Neuron (in vitro differentiated cells): ENCODE measurements around the gene RIPK4.
"Not testable (repeated sequence)": the region's sequence is repeated elsewhere in the genome, so short reads cannot be mapped to it uniquely, and the experiment has no call there.

Experiments
- H2AFZ ChIP-seq: one replicate; pipeline ENCODE4 v1.6.1; 2013; ENCODE audit warnings: low read depth, mild to moderate bottlenecking, inconsistent platforms, low read length, moderate library complexity
- H3K27me3 ChIP-seq: one replicate; pipeline ENCODE4 v1.6.1; 2013; ENCODE audit warnings: low read length; ENCODE audit not compliant: insufficient read depth
- H3K36me3 ChIP-seq: one replicate; pipeline ENCODE4 v1.6.1; 2013; ENCODE audit warnings: low read length; ENCODE audit not compliant: insufficient read depth
- H3K4me1 ChIP-seq: one replicate; pipeline ENCODE4 v1.6.1; 2013; ENCODE audit warnings: low read length; ENCODE audit not compliant: insufficient read depth
- H3K4me3 ChIP-seq: 2 replicates; pipeline ENCODE4 v1.5.1; 2013; ENCODE audit warnings: mild to moderate bottlenecking, low read length, moderate library complexity
- H3K9me3 ChIP-seq: one replicate; pipeline ENCODE4 v1.6.1; 2013; ENCODE audit warnings: low read length

Gene RIPK4

DNA sequence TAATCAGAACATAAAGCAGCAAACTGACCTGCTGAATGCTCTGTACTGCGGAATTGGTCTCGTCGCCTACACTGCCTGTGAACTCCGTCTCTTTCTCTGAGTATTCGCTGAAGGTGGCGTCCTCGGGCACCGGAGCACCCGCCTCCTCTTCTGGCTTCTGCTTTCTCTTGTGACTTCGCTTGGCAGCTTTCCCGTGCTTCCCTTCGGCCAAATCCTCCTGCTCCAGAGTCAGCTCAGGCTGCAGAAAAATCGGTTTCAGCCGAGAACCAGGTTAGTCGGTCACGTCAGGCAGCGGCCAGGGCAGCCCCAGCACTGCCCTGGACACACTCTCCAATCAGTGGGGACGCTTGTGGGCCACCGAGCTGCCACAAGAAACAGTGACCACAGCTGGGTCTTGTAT lies 35.8 kb upstream of the RIPK4 start:
- Histone ChIP-seq H3K36me3 (peaks cover 27% of the 10 kb centered on the region), H3K4me3 (no peak overlapping the region), H3K4me1 (no peaks in the 10 kb centered on the region), H2AFZ (no peak overlapping the region), H3K27me3 (no peaks in the 10 kb centered on the region), H3K9me3 (peaks cover 4% of the 10 kb centered on the region)

DNA sequence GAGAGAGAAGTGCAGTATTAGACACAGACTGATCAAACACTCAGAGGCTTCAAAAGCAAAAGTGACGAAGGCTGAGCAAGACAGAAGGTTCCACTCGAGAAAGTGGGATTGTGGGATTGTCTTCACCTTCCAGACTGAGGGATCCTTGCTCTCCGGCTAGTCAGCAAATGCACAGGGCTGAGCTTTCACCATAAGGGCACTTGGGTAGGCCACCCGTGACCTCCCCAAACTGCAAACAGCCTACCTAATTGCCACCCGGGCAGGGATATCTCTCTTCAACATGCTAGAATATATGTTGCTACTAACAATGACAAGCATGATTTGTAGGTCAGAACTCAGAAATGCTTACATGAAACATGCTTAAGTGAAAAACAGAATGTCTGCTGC lies 35.3 kb upstream of the RIPK4 start:
- H2AFZ ChIP-seq, result no peak overlapping the region
- no peaks in the 10 kb centered on the region for H3K4me1 ChIP-seq
- no peaks in the 10 kb centered on the region for H3K27me3 ChIP-seq
- no peak overlapping the region for H3K4me3 ChIP-seq
- peaks cover 4% of the 10 kb centered on the region for H3K9me3 ChIP-seq
- H3K36me3 ChIP-seq, result peaks cover 27% of the 10 kb centered on the region

DNA sequence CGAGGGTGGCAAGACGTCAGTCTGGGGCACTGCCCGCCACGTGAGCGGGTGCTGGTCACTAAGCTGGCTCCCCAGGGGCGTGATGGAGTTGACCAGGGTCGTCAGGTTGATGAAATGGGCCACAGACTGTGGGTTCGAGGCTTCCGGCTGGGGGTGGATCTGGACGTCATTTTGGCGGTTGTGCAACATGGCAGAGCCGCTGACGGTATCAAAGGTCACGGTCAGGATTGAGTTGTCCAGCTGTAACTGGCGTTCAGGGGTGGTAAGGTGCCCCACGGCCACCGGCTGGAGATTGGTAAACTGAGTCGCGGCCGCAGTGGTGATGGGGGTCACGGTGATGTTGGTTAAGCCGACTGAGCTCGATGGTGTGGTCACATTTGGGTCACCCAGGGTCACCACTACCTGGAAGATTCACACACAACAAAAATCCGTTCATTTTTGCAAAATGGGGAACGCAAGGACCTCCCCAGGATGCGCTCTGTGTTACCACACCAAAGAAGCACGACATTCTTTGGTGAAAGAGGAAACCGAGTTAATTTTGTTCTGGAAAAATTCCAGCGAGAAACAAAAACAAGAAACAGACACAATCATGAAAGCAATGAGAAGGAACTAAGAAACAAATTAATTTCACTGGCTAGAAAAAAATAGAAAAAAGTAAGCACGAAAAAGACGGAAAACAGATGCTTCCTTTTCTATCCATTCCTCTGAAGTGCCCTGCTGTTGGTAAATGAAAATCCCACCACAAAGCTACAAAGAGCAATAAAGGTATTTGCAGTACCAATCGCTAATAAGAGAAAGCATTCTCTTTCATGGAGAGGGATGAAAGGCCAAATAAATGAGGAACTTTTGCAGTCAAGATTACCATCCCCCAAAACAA lies 34.7 kb upstream of the RIPK4 start:
- Histone ChIP-seq H3K27me3 (no peaks in the 10 kb centered on the region), H3K4me3 (no peak overlapping the region), H3K9me3 (no peaks in the 10 kb centered on the region), H3K36me3 (peaks cover 27% of the 10 kb centered on the region), H2AFZ (no peak overlapping the region), H3K4me1 (no peaks in the 10 kb centered on the region)

DNA sequence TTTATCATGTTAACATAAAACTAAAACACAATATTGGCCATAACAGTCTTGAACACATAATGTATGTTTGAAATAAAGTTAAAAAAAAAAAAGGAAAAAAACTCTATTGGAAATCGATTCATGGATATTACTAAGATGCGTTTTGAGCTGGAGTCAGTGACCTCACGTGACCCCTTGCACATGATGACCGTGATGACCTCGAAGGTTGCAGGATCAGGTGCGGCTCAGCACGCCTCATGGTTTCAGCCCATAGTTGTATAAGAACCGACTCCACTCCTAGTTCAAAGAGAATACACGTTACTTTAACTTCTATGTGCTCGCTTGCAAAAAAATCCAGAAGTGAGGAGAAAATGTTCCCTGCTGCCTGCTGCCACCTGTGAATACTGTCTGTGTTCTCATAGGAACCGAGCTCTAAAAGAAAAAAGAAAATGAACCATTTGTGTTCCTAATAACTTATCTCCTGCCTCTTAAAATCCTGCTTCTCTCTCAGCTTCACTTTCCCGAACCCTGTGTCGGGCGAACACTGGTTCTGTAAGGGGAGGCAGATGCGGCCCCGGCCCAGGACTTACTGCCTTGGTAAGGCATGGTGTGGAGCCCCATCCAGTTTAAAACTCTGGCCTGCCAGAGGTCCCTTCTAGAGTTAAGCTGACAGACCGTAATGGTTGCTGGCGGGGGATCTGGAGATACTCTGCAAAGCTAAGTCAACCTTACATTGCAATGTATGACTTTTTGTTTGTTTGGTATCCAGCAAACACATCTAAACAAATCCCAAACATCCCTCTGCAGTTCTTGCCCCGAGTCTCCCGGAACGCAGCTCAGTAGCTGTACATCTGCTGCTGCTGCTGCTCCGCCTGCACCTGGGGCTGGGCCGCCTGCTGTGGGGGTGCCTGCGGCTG lies 33.8 kb upstream of the RIPK4 start:
- H3K9me3 ChIP-seq, result no peaks in the 10 kb centered on the region
- H3K4me1 ChIP-seq, result peaks cover 8% of the 10 kb centered on the region
- H2AFZ ChIP-seq, result no peak overlapping the region
- H3K4me3 ChIP-seq, result no peak overlapping the region
- H3K27me3 ChIP-seq, result no peaks in the 10 kb centered on the region
- peaks cover 27% of the 10 kb centered on the region for H3K36me3 ChIP-seq

DNA sequence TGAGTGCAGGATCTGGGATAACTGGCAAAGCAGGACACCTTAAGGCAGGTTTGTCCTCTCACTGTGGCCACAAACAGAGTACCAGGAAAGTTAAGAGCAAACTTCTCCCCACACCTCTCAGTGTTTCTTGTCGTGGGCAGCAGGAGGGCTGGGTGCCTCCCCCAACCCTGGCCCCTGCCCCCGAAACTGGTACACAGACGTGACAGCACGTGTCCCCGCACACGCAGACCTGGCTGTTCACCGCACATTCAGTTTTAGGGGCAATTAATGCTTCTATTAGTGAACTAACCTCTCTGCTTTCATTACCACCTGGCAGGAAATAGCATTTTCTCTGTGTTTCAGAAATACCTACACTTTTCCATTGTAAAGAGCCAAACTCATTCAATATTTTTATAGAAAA lies 32.9 kb upstream of the RIPK4 start:
- Histone ChIP-seq H3K4me3 (no peak overlapping the region), H3K27me3 (no peaks in the 10 kb centered on the region), H3K4me1 (peaks cover 10% of the 10 kb centered on the region), H3K36me3 (peaks cover 27% of the 10 kb centered on the region), H3K9me3 (no peaks in the 10 kb centered on the region), H2AFZ (no peak overlapping the region)

DNA sequence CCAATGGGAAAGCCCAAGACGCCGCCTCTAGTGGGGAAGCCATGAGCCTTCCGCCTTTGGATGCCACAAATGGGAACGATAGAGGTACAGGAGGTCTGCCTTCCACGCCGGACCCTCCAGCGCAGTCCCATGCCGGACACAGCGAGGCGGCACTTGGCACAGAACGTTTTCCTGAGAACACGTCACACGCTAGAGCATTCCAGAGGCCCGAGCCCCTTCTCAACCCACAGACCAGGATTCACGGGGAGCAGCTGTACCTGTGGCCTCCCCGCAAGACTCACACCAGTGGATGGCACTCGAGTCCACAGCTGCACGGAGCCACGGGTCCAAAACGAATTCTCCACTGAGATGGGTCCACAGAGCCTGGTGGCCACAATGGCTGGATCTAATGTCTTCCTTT lies 31.5 kb upstream of the RIPK4 start:
- H2AFZ ChIP-seq, result no peak overlapping the region
- peaks cover 27% of the 10 kb centered on the region for H3K36me3 ChIP-seq
- no peaks in the 10 kb centered on the region for H3K27me3 ChIP-seq
- H3K9me3 ChIP-seq, result no peaks in the 10 kb centered on the region
- H3K4me1 ChIP-seq, result peaks cover 10% of the 10 kb centered on the region
- no peak overlapping the region for H3K4me3 ChIP-seq

DNA sequence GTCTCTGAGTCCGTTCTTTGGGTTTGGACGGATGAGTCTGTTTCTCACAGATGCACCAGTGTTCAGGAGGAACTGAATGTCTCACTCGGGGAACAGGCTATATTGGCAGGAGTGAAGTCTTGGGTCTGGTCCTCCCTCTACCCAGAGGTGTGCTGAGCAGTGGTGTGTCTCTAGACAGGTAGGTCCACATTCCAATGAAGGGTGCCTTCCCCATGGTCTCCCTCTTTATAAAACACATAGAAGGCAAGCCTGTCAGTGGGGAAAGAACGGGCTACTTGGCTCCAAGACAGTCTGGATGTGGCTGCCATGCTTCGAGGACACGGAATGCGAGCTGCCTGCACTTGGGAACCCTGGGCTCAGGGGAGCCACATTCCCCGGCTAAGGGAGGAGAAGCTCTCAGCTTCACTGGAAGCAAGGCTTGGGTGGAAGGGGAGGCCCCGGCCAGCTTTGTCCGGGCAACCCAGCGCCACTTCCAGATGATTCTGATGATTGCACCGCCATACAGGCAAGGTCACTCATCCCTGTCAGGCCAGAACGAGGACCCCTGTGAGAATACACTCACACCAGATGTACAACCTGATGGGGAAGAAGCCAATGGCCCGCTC lies 29.7 kb upstream of the RIPK4 start:
- no peak overlapping the region for H3K4me3 ChIP-seq
- peaks cover 10% of the 10 kb centered on the region for H3K4me1 ChIP-seq
- no peaks in the 10 kb centered on the region for H3K9me3 ChIP-seq
- peaks cover 27% of the 10 kb centered on the region for H3K36me3 ChIP-seq
- H2AFZ ChIP-seq, result no peak overlapping the region
- no peaks in the 10 kb centered on the region for H3K27me3 ChIP-seq

DNA sequence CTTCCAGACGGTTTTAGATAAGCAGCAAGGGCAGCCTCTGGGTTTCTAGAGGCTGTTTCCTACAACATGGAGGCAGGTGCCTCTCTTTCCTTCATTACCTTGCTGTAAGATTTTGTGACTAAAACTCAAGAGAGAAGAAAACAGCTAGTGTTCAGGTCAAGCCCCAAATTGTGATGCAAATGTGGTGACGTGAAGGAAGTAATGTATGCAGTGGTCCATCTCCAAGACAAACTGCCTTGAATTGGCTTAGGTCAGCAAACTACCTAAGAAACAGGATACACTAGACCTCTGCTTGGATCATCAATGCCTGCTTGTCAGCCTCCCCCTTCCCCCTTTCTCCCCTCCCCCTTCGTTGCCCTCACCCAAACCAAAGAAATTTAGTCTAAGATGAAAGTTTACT lies 28.9 kb upstream of the RIPK4 start:
- peaks cover 20% of the 10 kb centered on the region for H3K36me3 ChIP-seq
- H3K27me3 ChIP-seq, result no peaks in the 10 kb centered on the region
- no peaks in the 10 kb centered on the region for H3K9me3 ChIP-seq
- H3K4me3 ChIP-seq, result no peak overlapping the region
- H3K4me1 ChIP-seq, result peaks cover 10% of the 10 kb centered on the region
- no peak overlapping the region for H2AFZ ChIP-seq

DNA sequence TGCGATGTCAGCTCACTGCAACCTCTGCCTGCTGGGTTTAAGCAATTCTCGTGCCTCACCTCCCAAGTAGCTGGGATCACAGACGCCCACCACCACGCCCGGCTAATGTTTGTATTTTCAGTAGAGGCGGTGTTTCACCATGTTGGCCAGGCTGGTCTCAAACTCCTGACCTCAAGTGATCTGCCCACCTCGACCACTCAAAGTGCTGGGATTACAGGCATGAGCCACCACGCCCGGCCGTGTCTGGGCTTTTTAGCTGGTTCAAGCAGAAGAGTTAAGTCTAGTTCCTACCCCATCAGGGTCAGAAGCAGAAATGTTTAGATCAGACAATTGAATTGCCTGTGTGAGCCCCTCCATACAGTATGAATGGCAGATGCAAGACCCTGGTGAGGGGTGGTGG lies 27.7 kb upstream of the RIPK4 start:
- Histone ChIP-seq H3K4me1 (peaks cover 10% of the 10 kb centered on the region), H3K27me3 (no peaks in the 10 kb centered on the region), H3K4me3 (no peak overlapping the region), H2AFZ (no peak overlapping the region), H3K36me3 (peaks cover 10% of the 10 kb centered on the region), H3K9me3 (no peaks in the 10 kb centered on the region)

DNA sequence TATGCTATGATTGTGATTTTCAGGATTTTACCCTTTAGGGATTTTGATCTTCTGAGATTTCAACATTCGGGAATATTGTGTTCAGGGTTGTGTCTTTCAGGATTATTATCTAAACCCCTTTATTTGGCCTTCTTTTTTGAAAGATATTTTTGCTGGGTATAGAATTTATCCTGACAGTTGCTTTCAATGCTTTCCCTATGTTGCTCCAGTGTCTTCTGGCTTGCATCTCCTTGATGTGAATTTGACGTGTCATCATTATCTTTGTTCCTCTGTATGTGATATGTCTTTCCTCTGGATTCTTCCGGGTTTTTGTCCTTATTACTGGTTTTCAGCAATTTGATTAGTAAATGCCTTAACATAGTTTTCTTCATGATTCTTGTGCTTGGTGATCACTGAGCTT lies 25.9 kb upstream of the RIPK4 start:
- H3K9me3 ChIP-seq, result no peaks in the 10 kb centered on the region
- H3K4me1 ChIP-seq, result peaks cover 10% of the 10 kb centered on the region
- no peak overlapping the region for H3K4me3 ChIP-seq
- no peak overlapping the region for H2AFZ ChIP-seq
- no peaks in the 10 kb centered on the region for H3K27me3 ChIP-seq
- H3K36me3 ChIP-seq, result no peaks in the 10 kb centered on the region

DNA sequence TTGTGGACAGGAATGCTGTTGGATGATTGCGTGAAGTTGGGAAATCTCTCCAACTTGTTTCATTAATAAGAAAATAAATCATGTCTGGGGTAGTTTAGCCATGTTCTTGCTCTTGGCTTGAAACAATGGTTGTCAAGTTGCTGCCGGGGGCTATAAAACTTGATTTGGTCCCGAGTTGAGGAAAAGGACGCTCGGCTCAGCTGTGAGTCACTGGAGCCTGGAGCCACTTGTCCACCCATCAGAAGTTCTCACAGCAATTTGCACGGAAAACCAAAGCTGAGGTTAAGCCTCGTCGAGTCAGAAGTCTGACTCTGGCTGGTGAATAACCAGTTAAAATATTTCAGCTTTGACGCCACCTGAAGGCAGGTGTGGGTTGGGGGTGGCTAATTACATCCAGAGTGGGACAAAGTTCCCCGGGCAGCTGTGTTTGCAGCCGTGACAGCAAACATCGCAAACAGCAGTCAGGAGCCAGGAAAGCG lies 19.7 kb upstream of the RIPK4 start:
- Histone ChIP-seq H2AFZ (no peak overlapping the region), H3K27me3 (no peaks in the 10 kb centered on the region), H3K9me3 (no peaks in the 10 kb centered on the region), H3K4me3 (no peak overlapping the region), H3K36me3 (no peaks in the 10 kb centered on the region), H3K4me1 (no peaks in the 10 kb centered on the region)

DNA sequence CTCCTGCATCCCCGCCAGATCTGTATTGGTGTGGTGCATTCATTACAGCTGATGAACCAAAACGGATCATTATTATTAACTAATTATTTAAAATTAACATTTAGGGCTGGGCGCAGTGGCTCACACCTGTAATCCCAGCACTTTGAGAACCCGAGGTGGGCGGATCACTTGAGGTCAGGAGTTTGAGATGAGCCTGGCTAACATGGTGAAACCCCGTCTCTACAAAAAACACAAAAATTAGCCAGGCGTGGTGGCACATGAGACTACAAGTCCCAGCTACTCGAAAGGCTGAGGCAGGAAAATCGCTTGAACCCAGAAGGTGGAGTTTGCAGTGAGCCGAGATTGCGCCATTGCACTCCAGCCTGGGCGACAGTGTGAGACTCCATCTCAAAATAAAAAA lies 18.4 kb upstream of the RIPK4 start:
- not testable (repeated sequence) for H3K4me3 ChIP-seq, H2AFZ ChIP-seq, H3K36me3 ChIP-seq, H3K4me1 ChIP-seq, H3K9me3 ChIP-seq, H3K27me3 ChIP-seq
